ENCODE results near the gene CAMTA1. TPM values are rescaled to one million over a fixed set of nuclear protein-coding genes. Genes with fewer than 3 reads are reported as not detected.

The CAMTA1 gene
- total RNA-seq, 1 experiment from 2014 or later = 69.5 TPM

- TF ChIP-seq YY1 (IDR thresholded peaks at IDR 0.05; ENCODE audit: extremely low read depth, insufficient replicate concordance, low read depth, low read length) (no peak), ATF3 (IDR thresholded peaks at IDR 0.05) (no peak), FOSL1 (IDR thresholded peaks at IDR 0.05; ENCODE audit: low read depth) (no peak), MAX (IDR thresholded peaks at IDR 0.05) (no peak), ZFX (IDR thresholded peaks at IDR 0.05) (no peak), EZH2phosphoT487 (IDR thresholded peaks at IDR 0.05; ENCODE audit: borderline replicate concordance) (no peak), RAD21 (IDR thresholded peaks at IDR 0.05; ENCODE audit: low read depth) (no peak), CTCF (IDR thresholded peaks at IDR 0.05 in 2 of 3, conservative IDR thresholded peaks at IDR 0.05 in 1 of 3; ENCODE audit: borderline replicate concordance in 1 of 3, insufficient read depth in 1 of 3, low read depth in 2 of 3, low read length in 2 of 3) (no peak), EGR1 (IDR thresholded peaks at IDR 0.05; ENCODE audit: low read depth) (no peak), SRF (IDR thresholded peaks at IDR 0.05; ENCODE audit: low read depth) (no peak), POLR2AphosphoS5 (IDR thresholded peaks at IDR 0.05; ENCODE audit: low read depth, low read length) (no peak), TCF7L2 (IDR thresholded peaks at IDR 0.05; ENCODE audit: borderline replicate concordance, extremely low read depth, insufficient read depth, insufficient read length) (no peak), CBX3 (IDR thresholded peaks at IDR 0.05; ENCODE audit: low read depth) (no peak), SP1 (IDR thresholded peaks at IDR 0.05; ENCODE audit: low read depth) (no peak)
- TF ChIP-seq, protein P1, sequence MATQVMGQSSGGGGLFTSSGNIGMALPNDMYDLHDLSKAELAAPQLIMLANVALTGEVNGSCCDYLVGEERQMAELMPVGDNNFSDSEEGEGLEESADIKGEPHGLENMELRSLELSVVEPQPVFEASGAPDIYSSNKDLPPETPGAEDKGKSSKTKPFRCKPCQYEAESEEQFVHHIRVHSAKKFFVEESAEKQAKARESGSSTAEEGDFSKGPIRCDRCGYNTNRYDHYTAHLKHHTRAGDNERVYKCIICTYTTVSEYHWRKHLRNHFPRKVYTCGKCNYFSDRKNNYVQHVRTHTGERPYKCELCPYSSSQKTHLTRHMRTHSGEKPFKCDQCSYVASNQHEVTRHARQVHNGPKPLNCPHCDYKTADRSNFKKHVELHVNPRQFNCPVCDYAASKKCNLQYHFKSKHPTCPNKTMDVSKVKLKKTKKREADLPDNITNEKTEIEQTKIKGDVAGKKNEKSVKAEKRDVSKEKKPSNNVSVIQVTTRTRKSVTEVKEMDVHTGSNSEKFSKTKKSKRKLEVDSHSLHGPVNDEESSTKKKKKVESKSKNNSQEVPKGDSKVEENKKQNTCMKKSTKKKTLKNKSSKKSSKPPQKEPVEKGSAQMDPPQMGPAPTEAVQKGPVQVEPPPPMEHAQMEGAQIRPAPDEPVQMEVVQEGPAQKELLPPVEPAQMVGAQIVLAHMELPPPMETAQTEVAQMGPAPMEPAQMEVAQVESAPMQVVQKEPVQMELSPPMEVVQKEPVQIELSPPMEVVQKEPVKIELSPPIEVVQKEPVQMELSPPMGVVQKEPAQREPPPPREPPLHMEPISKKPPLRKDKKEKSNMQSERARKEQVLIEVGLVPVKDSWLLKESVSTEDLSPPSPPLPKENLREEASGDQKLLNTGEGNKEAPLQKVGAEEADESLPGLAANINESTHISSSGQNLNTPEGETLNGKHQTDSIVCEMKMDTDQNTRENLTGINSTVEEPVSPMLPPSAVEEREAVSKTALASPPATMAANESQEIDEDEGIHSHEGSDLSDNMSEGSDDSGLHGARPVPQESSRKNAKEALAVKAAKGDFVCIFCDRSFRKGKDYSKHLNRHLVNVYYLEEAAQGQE (IDR thresholded peaks at IDR 0.05; ENCODE audit: low read depth) = no peak
- TF ChIP-seq, protein P2, sequence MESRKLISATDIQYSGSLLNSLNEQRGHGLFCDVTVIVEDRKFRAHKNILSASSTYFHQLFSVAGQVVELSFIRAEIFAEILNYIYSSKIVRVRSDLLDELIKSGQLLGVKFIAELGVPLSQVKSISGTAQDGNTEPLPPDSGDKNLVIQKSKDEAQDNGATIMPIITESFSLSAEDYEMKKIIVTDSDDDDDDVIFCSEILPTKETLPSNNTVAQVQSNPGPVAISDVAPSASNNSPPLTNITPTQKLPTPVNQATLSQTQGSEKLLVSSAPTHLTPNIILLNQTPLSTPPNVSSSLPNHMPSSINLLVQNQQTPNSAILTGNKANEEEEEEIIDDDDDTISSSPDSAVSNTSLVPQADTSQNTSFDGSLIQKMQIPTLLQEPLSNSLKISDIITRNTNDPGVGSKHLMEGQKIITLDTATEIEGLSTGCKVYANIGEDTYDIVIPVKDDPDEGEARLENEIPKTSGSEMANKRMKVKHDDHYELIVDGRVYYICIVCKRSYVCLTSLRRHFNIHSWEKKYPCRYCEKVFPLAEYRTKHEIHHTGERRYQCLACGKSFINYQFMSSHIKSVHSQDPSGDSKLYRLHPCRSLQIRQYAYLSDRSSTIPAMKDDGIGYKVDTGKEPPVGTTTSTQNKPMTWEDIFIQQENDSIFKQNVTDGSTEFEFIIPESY (IDR thresholded peaks at IDR 0.05; ENCODE audit: extremely low read depth, insufficient replicate concordance, low read length) = no peak
- H3K36me3 ChIP-seq (ENCODE audit: control insufficient read depth in 1 of 2, insufficient read depth in 2 of 2, low read length in 2 of 2) = peaks cover 0 to 19% of the 10 kb centered on the region in 2 experiments; a peak in 1 of 4 replicates
- H3K4me3 ChIP-seq (replicated peaks in 1 of 2; ENCODE audit: low read depth in 1 of 2, low read length in 2 of 2) = no peak overlapping the region
- no peak overlapping the region for H2AFZ ChIP-seq (ENCODE audit: low read depth, low read length, poor library complexity, severe bottlenecking)
- POLR2A ChIA-PET = no interaction called here
- RAD21 ChIA-PET (ENCODE audit: low non-redundant PET in 1 of 2, low total read pairs in 2 of 2, uncharacterized antibody in 2 of 2, unreplicated experiment in 2 of 2) = no interaction called here
- H3K27ac ChIP-seq (ENCODE audit: low read depth, low read length) = no peak overlapping the region
- H3K9ac ChIP-seq (ENCODE audit: low read length) = no peak overlapping the region
- H3K27me3 ChIP-seq (ENCODE audit: insufficient read depth, low read length) = no peaks in the 10 kb centered on the region
- no peak overlapping the region for H3K4me2 ChIP-seq (ENCODE audit: low read length)
- intact Hi-C loops (cut with micrococcal nuclease) = no loop called here
- H4K20me1 ChIP-seq (ENCODE audit: insufficient read depth) = no peaks in the 10 kb centered on the region
- DNase-seq (ENCODE audit: low read depth, low spot score) (no peak), ATAC-seq (no peak)
- H3K9me2 ChIP-seq (ENCODE audit: insufficient read depth) = no peaks in the 10 kb centered on the region
- peaks cover 0 to 16% of the 10 kb centered on the region in 2 experiments; a peak in 1 of 4 replicates for H3K9me3 ChIP-seq (ENCODE audit: control insufficient read depth in 1 of 2, insufficient read depth in 1 of 2, low read depth in 1 of 2, low read length in 2 of 2)
- CTCF ChIA-PET = no interaction called here
- BruUV-seq (replicated peaks) = no TSS peak
- H3K4me1 ChIP-seq (ENCODE audit: control insufficient read depth in 1 of 2, insufficient read depth in 2 of 2, low read length in 2 of 2) = no peaks in the 10 kb centered on the region
- no peaks in the 10 kb centered on the region for H3K79me2 ChIP-seq (ENCODE audit: insufficient read depth, low read length)
Observed at GRCh38 chr1:7789828-7790227, 1004.6 kb downstream of the CAMTA1 start.

Measured in HCT116 (cell line).